ENCODE data around the gene SOX13.

DNA sequence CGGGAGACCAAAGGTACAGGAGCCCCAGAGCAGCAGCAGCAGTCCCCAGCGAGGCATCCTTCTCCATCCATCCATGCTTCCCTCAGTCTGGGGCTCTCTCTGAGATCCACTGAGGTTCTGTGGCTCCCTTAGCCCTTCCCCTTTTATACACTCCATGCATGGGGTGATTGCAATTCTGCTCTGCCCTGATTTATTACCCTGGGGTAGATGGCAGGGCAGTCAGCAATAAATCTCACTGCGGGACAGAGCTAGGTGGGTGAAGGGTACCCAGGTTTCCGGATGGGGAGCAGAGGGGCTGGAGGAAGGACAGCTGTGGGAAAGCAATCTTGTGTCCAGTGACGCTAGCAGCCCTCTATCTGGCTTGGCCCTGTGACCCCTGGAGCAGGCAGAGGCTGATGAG is 93.3 kb downstream of the SOX13 start, which contains the start of gene REN:
- TF ChIP-seq POLR2A (IDR thresholded peaks at IDR 0.05; ENCODE audit: low read length), result no peak
- TF ChIP-seq GATA1 (IDR thresholded peaks at IDR 0.05; ENCODE audit: low read depth, low read length), result no peak

Measured in erythroblast (primary cell).